Smooth muscle cell (in vitro differentiated cells): ENCODE measurements around the gene DENND1B. TPM values are rescaled to one million over a fixed set of nuclear protein-coding genes. Genes with fewer than 3 reads are reported as not detected.

ENCODE experiments used
- DNase-seq: peaks from one replicate; lab custom pipeline; 2025; ENCODE audit not compliant: unreplicated experiment; lab: John Stamatoyannopoulos, UW
- H2AFZ ChIP-seq: fragments of 200-600 bp; sonication (generic); 2 replicates; pipeline ENCODE4 v1.6.0; 2016; ENCODE audit warnings: antibody characterized with exemption, low read depth, mild to moderate bottlenecking
- H3F3A ChIP-seq: fragments of 200-600 bp; sonication (generic); 2 replicates; pipeline ENCODE4 v1.6.0; 2017; ENCODE audit warnings: antibody characterized with exemption, low read depth
- H3K27ac ChIP-seq: fragments of 200-600 bp; sonication (generic); 2 replicates; pipeline ENCODE4 v1.5.1; 2016; ENCODE audit warnings: low read depth, mild to moderate bottlenecking
- H3K27me3 ChIP-seq: fragments of 200-600 bp; sonication (generic); 2 replicates; pipeline ENCODE4 v1.6.1; 2016; ENCODE audit warnings: low read depth, mild to moderate bottlenecking
- H3K36me3 ChIP-seq: fragments of 200-600 bp; sonication (generic); 2 replicates; pipeline ENCODE4 v1.5.1; 2016; ENCODE audit warnings: low read depth
- H3K4me1 ChIP-seq: fragments of 200-600 bp; sonication (generic); 2 replicates; pipeline ENCODE4 v1.5.1; 2016; ENCODE audit warnings: low read depth
- H3K4me2 ChIP-seq: fragments of 200-600 bp; sonication (generic); 2 replicates; pipeline ENCODE4 v1.6.0; 2016; ENCODE audit warnings: mild to moderate bottlenecking
- H3K4me3 ChIP-seq: fragments of 200-600 bp; sonication (generic); 2 replicates; pipeline ENCODE4 v1.5.1; 2016; ENCODE audit warnings: mild to moderate bottlenecking
- H3K79me2 ChIP-seq: fragments of 200-600 bp; sonication (generic); 2 replicates; pipeline ENCODE4 v1.6.0; 2016; ENCODE audit warnings: low read depth, mild to moderate bottlenecking
- H3K9ac ChIP-seq: fragments of 200-600 bp; sonication (generic); 2 replicates; pipeline ENCODE4 v1.6.0; 2016; ENCODE audit warnings: low read depth
- H3K9me3 ChIP-seq: fragments of 200-600 bp; sonication (generic); replicated peaks from 2 replicates; pipeline ENCODE4 v1.5.1; 2016; ENCODE audit warnings: low read depth
- H4K20me1 ChIP-seq: fragments of 200-600 bp; sonication (generic); 2 replicates; pipeline ENCODE4 v1.6.0; 2016; ENCODE audit warnings: low read depth
- CTCF ChIP-seq: fragments of 200-600 bp; sonication (generic); IDR thresholded peaks from 2 replicates; pipeline ENCODE4 v1.5.1; 2017; ENCODE audit warnings: borderline replicate concordance, mild to moderate bottlenecking, antibody characterized with exemption; ENCODE audit not compliant: insufficient read depth, poor library complexity, severe bottlenecking
- WGBS: methylation state at CpG from one replicate; pipeline ENCODE4 v1.1.7; 2016; ENCODE audit warnings: low lambda C conversion rate; 5-methylcytosine and 5-hydroxymethylcytosine counted together
- polyA plus RNA-seq: library from polyadenylated mRNA; unstranded; fragments of >200 nt; fragmentation: Nextera tagmentation; extraction: Ambion mirVana; gene quantifications from 2 replicates; pipeline ENCODE4 v1.2.1, GENCODE V29; 2016
- total RNA-seq: library from RNA; depleted of rRNA; stranded (reverse); fragments of >200 nt; gene quantifications from 2 replicates; pipeline ENCODE4 v1.2.3, GENCODE V29; 2014

The DENND1B gene
- total and polyA plus RNA-seq, 2 experiments from 2014 or later: 7.5 to 22.0 TPM

GRCh38 chr1:197572169-197572568 lies 203.1 kb downstream of the DENND1B start:
- Histone ChIP-seq H3F3A (no peaks in the 10 kb centered on the region), H3K27me3 (no peaks in the 10 kb centered on the region), H3K4me2 (no peak overlapping the region), H3K27ac (no peak overlapping the region), H3K4me1 (no peaks in the 10 kb centered on the region), H3K79me2 (no peaks in the 10 kb centered on the region), H3K9ac (no peak overlapping the region), H2AFZ (no peak overlapping the region), H3K4me3 (no peak overlapping the region), H3K9me3 (peaks cover 12% of the 10 kb centered on the region), H4K20me1 (no peaks in the 10 kb centered on the region), H3K36me3 (peaks cover 16% of the 10 kb centered on the region)
- DNase-seq: no peak
- WGBS: 96% methylated on average over 10 of the region's 10 CpGs
- no peak for TF ChIP-seq CTCF

GRCh38 chr1:197567442-197567841 lies 207.8 kb downstream of the DENND1B start:
- no peaks in the 10 kb centered on the region for H3K27me3 ChIP-seq
- no peaks in the 10 kb centered on the region for H3K79me2 ChIP-seq
- no peak overlapping the region for H3K4me3 ChIP-seq
- no peaks in the 10 kb centered on the region for H3F3A ChIP-seq
- H2AFZ ChIP-seq: no peak overlapping the region
- H3K4me2 ChIP-seq: no peak overlapping the region
- H3K4me1 ChIP-seq: no peaks in the 10 kb centered on the region
- WGBS: 96% methylated on average over 2 of the region's 2 CpGs
- no peak overlapping the region for H3K9ac ChIP-seq
- H3K9me3 ChIP-seq: peaks cover 16% of the 10 kb centered on the region
- no peak for DNase-seq
- no peaks in the 10 kb centered on the region for H4K20me1 ChIP-seq
- TF ChIP-seq CTCF: no peak
- peaks cover 15% of the 10 kb centered on the region for H3K36me3 ChIP-seq
- H3K27ac ChIP-seq: no peak overlapping the region

GRCh38 chr1:197561041-197561440 lies 214.2 kb downstream of the DENND1B start:
- DNase-seq: no peak
- Histone ChIP-seq H3F3A (no peaks in the 10 kb centered on the region), H3K27me3 (no peaks in the 10 kb centered on the region), H3K9ac (no peak overlapping the region), H3K4me3 (no peak overlapping the region), H2AFZ (no peak overlapping the region), H3K27ac (no peak overlapping the region), H3K9me3 (no peaks in the 10 kb centered on the region), H3K79me2 (no peaks in the 10 kb centered on the region), H3K4me1 (no peaks in the 10 kb centered on the region), H3K4me2 (no peak overlapping the region), H3K36me3 (no peaks in the 10 kb centered on the region), H4K20me1 (no peaks in the 10 kb centered on the region)
- 95% methylated on average over 2 of the region's 2 CpGs for WGBS
- TF ChIP-seq CTCF: no peak

- Histone ChIP-seq H3K79me2 (no peaks in the 10 kb centered on the region), H3F3A (no peaks in the 10 kb centered on the region), H3K27ac (no peak overlapping the region), H3K36me3 (no peaks in the 10 kb centered on the region), H4K20me1 (no peaks in the 10 kb centered on the region), H3K4me3 (no peak overlapping the region), H3K9me3 (no peaks in the 10 kb centered on the region), H3K4me2 (no peak overlapping the region), H2AFZ (no peak overlapping the region), H3K4me1 (no peaks in the 10 kb centered on the region), H3K27me3 (no peaks in the 10 kb centered on the region), H3K9ac (no peak overlapping the region)
- WGBS: 91% methylated on average over 1 of the region's 1 CpG
- DNase-seq: no peak
- TF ChIP-seq CTCF: no peak
Observed at GRCh38 chr1:197559655-197560054, 215.6 kb downstream of the DENND1B start.
